Cerebellar nuclear complex (tissue), 1 donor: ENCODE results near the gene COX8C.
"Not testable (repeated sequence)": the region's sequence is repeated elsewhere in the genome, so short reads cannot be mapped to it uniquely, and the experiment has no call there.

Source experiments
- DNase-seq, 2 experiments: peaks; one replicate each; lab custom pipeline; 2025; lab: John Stamatoyannopoulos, UW

COX8C gene

GRCh38 chr14:93369713-93370266 lies 22.8 kb downstream of the COX8C start:
- DNase-seq, result no peak

GRCh38 chr14:93375673-93376156 lies 28.7 kb downstream of the COX8C start:
- DNase-seq, result no peak

- DNase-seq, result no peak
Observed at GRCh38 chr14:93379831-93380230, 32.8 kb downstream of the COX8C start.

- no peak for DNase-seq
Observed at GRCh38 chr14:93381644-93382043, 34.7 kb downstream of the COX8C start.

GRCh38 chr14:93384256-93384655 lies 37.3 kb downstream of the COX8C start:
- DNase-seq, result not testable (repeated sequence)

- DNase-seq, result no peak
Observed at GRCh38 chr14:93395231-93395630, 48.2 kb downstream of the COX8C start.

- no peak for DNase-seq
Observed at GRCh38 chr14:93396456-93396855, 49.5 kb downstream of the COX8C start.
